Neutrophil (primary cell): ENCODE measurements around the gene SECTM1.

Source experiments
- H3K27ac ChIP-seq: fragments of 200-600 bp; sonication (generic); 2 replicates; pipeline ENCODE4 v1.5.1; 2016; ENCODE audit warnings: mild to moderate bottlenecking, moderate library complexity
- H3K27me3 ChIP-seq: fragments of 200-600 bp; sonication (generic); 2 replicates; pipeline ENCODE4 v1.6.0; 2016; ENCODE audit warnings: mild to moderate bottlenecking
- H3K36me3 ChIP-seq: fragments of 200-600 bp; sonication (generic); 2 replicates; pipeline ENCODE4 v1.5.1; 2017
- H3K4me1 ChIP-seq, 2 experiments: fragments of 200-600 bp in 1 of 2; sonication (generic) in 1 of 2; 1 replicate in 1 of 2; 2 replicates in 1 of 2; pipeline versions ENCODE4 v1.5.1 to v1.6.1; 2013 to 2016; ENCODE audit warnings: low read depth in 1 of 2, low read length in 1 of 2, mild to moderate bottlenecking in 1 of 2, moderate library complexity in 1 of 2; ENCODE audit not compliant: control insufficient read depth in 1 of 2, insufficient read depth in 1 of 2
- H3K4me3 ChIP-seq, 2 experiments: fragments of 200-600 bp in 1 of 2; sonication (generic) in 1 of 2; 1 replicate in 1 of 2; 2 replicates in 1 of 2; pipeline ENCODE4 v1.5.1; 2013 to 2016; ENCODE audit warnings: low read depth in 1 of 2, low read length in 1 of 2, mild to moderate bottlenecking in 1 of 2, moderate library complexity in 1 of 2
- H3K9me3 ChIP-seq: fragments of 200-600 bp; sonication (generic); 2 replicates; pipeline ENCODE4 v1.5.1; 2016
- TF ChIP-seq, protein P1 (sequence below): fragments of 200-600 bp; sonication (generic); IDR thresholded peaks from 2 replicates; pipeline ENCODE4 v1.5.1; 2016; ENCODE audit warnings: antibody characterized with exemption

Gene SECTM1

GRCh38 chr17:82344175-82344907 is 10.8 kb upstream of the SECTM1 start:
- no peaks in the 10 kb centered on the region for H3K9me3 ChIP-seq
- peaks cover 24% of the 10 kb centered on the region for H3K27me3 ChIP-seq
- H3K4me1 ChIP-seq, result peaks cover 0 to 6% of the 10 kb centered on the region in 2 experiments
- no peaks in the 10 kb centered on the region for H3K36me3 ChIP-seq
- TF ChIP-seq, protein P1, sequence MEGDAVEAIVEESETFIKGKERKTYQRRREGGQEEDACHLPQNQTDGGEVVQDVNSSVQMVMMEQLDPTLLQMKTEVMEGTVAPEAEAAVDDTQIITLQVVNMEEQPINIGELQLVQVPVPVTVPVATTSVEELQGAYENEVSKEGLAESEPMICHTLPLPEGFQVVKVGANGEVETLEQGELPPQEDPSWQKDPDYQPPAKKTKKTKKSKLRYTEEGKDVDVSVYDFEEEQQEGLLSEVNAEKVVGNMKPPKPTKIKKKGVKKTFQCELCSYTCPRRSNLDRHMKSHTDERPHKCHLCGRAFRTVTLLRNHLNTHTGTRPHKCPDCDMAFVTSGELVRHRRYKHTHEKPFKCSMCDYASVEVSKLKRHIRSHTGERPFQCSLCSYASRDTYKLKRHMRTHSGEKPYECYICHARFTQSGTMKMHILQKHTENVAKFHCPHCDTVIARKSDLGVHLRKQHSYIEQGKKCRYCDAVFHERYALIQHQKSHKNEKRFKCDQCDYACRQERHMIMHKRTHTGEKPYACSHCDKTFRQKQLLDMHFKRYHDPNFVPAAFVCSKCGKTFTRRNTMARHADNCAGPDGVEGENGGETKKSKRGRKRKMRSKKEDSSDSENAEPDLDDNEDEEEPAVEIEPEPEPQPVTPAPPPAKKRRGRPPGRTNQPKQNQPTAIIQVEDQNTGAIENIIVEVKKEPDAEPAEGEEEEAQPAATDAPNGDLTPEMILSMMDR, result no peak
- H3K27ac ChIP-seq, result no peak overlapping the region
- H3K4me3 ChIP-seq, result no peak overlapping the region

- Histone ChIP-seq H3K4me3 (no peak overlapping the region), H3K36me3 (no peaks in the 10 kb centered on the region), H3K27ac (no peak overlapping the region), H3K27me3 (peaks cover 24% of the 10 kb centered on the region), H3K9me3 (no peaks in the 10 kb centered on the region), H3K4me1 (peaks cover 0 to 6% of the 10 kb centered on the region in 2 experiments)
- TF ChIP-seq, protein P1, result no peak
Observed at GRCh38 chr17:82343560-82343959, 10.0 kb upstream of the SECTM1 start.

- Histone ChIP-seq H3K27me3 (peaks cover 25% of the 10 kb centered on the region), H3K9me3 (no peaks in the 10 kb centered on the region), H3K4me3 (no peak overlapping the region), H3K36me3 (no peaks in the 10 kb centered on the region), H3K27ac (no peak overlapping the region), H3K4me1 (peaks cover 0 to 6% of the 10 kb centered on the region in 2 experiments)
- TF ChIP-seq, protein P1, result no peak
Observed at GRCh38 chr17:82342361-82343079, 9.0 kb upstream of the SECTM1 start.

GRCh38 chr17:82339634-82340580 is 6.3 kb upstream of the SECTM1 start:
- no peak overlapping the region for H3K4me3 ChIP-seq

More at GRCh38 chr17:82339634-82340580, 6.3 kb upstream of the SECTM1 start:
- no peaks in the 10 kb centered on the region for H3K36me3 ChIP-seq
- H3K4me1 ChIP-seq, result peaks cover 5 to 6% of the 10 kb centered on the region in 2 experiments
- H3K9me3 ChIP-seq, result no peaks in the 10 kb centered on the region
- TF ChIP-seq, protein P1, result no peak
- H3K27ac ChIP-seq, result no peak overlapping the region
- H3K27me3 ChIP-seq, result peaks cover 29% of the 10 kb centered on the region
